NCI-H1417 (cell line): ENCODE measurements around the gene FAM50B.

ENCODE experiments used
- DNase-seq, 3 experiments: peaks; one replicate each; lab custom pipeline; 2025; lab: John Stamatoyannopoulos, UW

Gene FAM50B

GRCh38 chr6:3819161-3820110 lies 29.7 kb upstream of the FAM50B start:
- DNase-seq = no peak

- DNase-seq = no peak
Observed at GRCh38 chr6:3820563-3820962, 28.6 kb upstream of the FAM50B start.

- no peak for DNase-seq
Observed at GRCh38 chr6:3822747-3823445, 26.3 kb upstream of the FAM50B start.

- DNase-seq = no peak
Observed at GRCh38 chr6:3823671-3824070, 25.5 kb upstream of the FAM50B start.

- DNase-seq = no peak
Observed at GRCh38 chr6:3825331-3825831, 23.8 kb upstream of the FAM50B start.

GRCh38 chr6:3825851-3826581 lies 23.2 kb upstream of the FAM50B start:
- DNase-seq = no peak

GRCh38 chr6:3829285-3829684 lies 19.9 kb upstream of the FAM50B start:
- no peak for DNase-seq

- DNase-seq = no peak
Observed at GRCh38 chr6:3830806-3831205, 18.4 kb upstream of the FAM50B start.

GRCh38 chr6:3831761-3832530 lies 17.2 kb upstream of the FAM50B start:
- DNase-seq = no peak

GRCh38 chr6:3835055-3835731 lies 14.0 kb upstream of the FAM50B start:
- DNase-seq = no peak

GRCh38 chr6:3835785-3836184 lies 13.4 kb upstream of the FAM50B start:
- DNase-seq = no peak

GRCh38 chr6:3836566-3836965 lies 12.6 kb upstream of the FAM50B start:
- DNase-seq = no peak

GRCh38 chr6:3837781-3838180 lies 11.4 kb upstream of the FAM50B start:
- DNase-seq = no peak

- DNase-seq = no peak
Observed at GRCh38 chr6:3838992-3839867, 9.9 kb upstream of the FAM50B start.

- DNase-seq = no peak
Observed at GRCh38 chr6:3841066-3841454, 8.1 kb upstream of the FAM50B start.

GRCh38 chr6:3841711-3842565 lies 7.2 kb upstream of the FAM50B start:
- no peak for DNase-seq

- DNase-seq = no peak
Observed at GRCh38 chr6:3843379-3844096, 5.6 kb upstream of the FAM50B start.

- no peak for DNase-seq
Observed at GRCh38 chr6:3844097-3844463, 5.1 kb upstream of the FAM50B start.
